Gastrocnemius medialis (tissue), 4 donors: ENCODE results near the gene HYAL1.

ENCODE experiments used
- POLR2A ChIP-seq, 2 donors: fragments of 450-650 bp; IDR thresholded peaks; one replicate each; pipeline ENCODE4 v1.6.1; 2017; ENCODE audit warnings: antibody characterized with exemption in 2 of 2, mild to moderate bottlenecking in 2 of 2, moderate library complexity in 2 of 2
- TF ChIP-seq, protein P1 (sequence below), 5 experiments: fragments of 450-650 bp in 3 of 5; fragments of 200-600 bp in 2 of 5; sonication (generic) in 2 of 5; IDR thresholded peaks in 4 of 5; conservative IDR thresholded peaks in 1 of 5; 1 replicate in 4 of 5; 2 replicates in 1 of 5; pipeline ENCODE4 v1.5.1; 2016 to 2019; ENCODE audit warnings: antibody characterized with exemption in 5 of 5, mild to moderate bottlenecking in 3 of 5, moderate library complexity in 3 of 5

DNA sequence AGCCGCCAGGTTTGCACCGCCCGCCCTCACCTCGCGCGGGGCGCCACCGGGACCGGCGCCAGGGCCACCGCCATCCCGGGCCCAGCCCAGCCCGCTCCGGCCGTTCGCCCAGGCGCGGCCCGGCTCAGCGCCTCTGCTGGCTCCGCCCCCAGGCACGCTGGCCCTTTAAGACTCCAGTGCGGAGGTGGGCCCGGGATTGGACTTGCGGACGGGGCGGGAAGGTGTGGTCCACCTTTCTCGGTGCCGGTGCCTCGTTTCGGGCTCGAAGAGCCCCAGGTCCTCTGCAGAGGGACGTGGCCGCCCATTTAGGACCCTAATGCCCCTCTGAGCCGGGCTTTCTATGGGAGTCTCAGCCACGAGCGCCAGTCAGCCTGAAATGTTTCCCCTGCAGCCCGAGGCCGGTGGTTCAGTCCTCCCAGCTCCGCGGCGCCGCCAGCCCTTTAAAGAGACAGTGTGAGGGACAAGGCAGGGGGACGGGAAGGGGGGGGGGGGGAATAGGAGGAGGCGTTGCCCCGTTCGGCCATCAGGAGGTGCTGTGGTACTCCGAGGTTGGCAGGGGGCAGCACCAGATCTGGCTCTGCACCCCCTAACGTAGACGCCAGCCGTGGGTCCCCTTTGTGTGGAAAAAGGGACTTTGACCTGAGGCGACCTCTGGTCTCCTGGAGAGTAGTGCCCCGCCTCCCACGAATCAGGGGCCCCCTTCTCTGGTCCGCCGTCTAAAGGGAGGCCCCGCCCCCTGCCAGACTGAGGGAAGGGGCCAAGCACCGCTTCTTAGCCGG is 18.2 kb upstream of the HYAL1 start:
- peak in 1 of 2 donors; percentile 75 for TF ChIP-seq POLR2A (IDR thresholded peaks at IDR 0.05)
- TF ChIP-seq, protein P1, sequence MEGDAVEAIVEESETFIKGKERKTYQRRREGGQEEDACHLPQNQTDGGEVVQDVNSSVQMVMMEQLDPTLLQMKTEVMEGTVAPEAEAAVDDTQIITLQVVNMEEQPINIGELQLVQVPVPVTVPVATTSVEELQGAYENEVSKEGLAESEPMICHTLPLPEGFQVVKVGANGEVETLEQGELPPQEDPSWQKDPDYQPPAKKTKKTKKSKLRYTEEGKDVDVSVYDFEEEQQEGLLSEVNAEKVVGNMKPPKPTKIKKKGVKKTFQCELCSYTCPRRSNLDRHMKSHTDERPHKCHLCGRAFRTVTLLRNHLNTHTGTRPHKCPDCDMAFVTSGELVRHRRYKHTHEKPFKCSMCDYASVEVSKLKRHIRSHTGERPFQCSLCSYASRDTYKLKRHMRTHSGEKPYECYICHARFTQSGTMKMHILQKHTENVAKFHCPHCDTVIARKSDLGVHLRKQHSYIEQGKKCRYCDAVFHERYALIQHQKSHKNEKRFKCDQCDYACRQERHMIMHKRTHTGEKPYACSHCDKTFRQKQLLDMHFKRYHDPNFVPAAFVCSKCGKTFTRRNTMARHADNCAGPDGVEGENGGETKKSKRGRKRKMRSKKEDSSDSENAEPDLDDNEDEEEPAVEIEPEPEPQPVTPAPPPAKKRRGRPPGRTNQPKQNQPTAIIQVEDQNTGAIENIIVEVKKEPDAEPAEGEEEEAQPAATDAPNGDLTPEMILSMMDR (IDR thresholded peaks at IDR 0.05 in 4 of 5, conservative IDR thresholded peaks at IDR 0.05 in 1 of 5), result peak; percentile 44 to 71 (median 59)
